Stimulated activated memory B cell treated with anti-CD40 and anti-IgM and Interleukin-4, amounts not matched to agents 10 μg/mL and 1 μg/mL and 100 μg/mL, for 72 hours (primary cell): Measurements from ENCODE around the gene LRTM2.
"Not testable (repeated sequence)": the region's sequence is repeated elsewhere in the genome, so short reads cannot be mapped to it uniquely, and the experiment has no call there.

Source experiments
- ATAC-seq: fragments of 150-1000 bp; cut with Tn5 transposase; 2 replicates; pipeline ENCODE4 v1.10.0; 2021
- H3K27ac Mint-ChIP-seq: one replicate; pipeline ENCODE4 v1.8.0; 2022; ENCODE audit warnings: mild to moderate bottlenecking, mixed read lengths
- H3K27me3 Mint-ChIP-seq: one replicate; pipeline ENCODE4 v1.8.0; 2022; ENCODE audit warnings: mixed read lengths
- H3K36me3 Mint-ChIP-seq: one replicate; pipeline ENCODE4 v1.8.0; 2022; ENCODE audit warnings: mixed read lengths
- H3K4me1 Mint-ChIP-seq: one replicate; pipeline ENCODE4 v1.8.0; 2022; ENCODE audit warnings: mixed read lengths
- H3K4me3 Mint-ChIP-seq: one replicate; pipeline ENCODE4 v1.8.0; 2022; ENCODE audit warnings: mild to moderate bottlenecking, moderate library complexity, mixed read lengths
- H3K9me3 Mint-ChIP-seq: one replicate; pipeline ENCODE4 v1.8.0; 2022; ENCODE audit warnings: mixed read lengths

Gene LRTM2

GRCh38 chr12:1815814-1816729 lies 4.3 kb upstream of the LRTM2 start:
- H3K4me1 Mint-ChIP-seq = peaks cover 9% of the 10 kb centered on the region
- no peak for ATAC-seq
- peaks cover 56% of the 10 kb centered on the region for H3K27me3 Mint-ChIP-seq
- H3K4me3 Mint-ChIP-seq = no peak overlapping the region
- no peaks in the 10 kb centered on the region for H3K36me3 Mint-ChIP-seq
- H3K27ac Mint-ChIP-seq = no peak overlapping the region
- H3K9me3 Mint-ChIP-seq = no peaks in the 10 kb centered on the region

DNA sequence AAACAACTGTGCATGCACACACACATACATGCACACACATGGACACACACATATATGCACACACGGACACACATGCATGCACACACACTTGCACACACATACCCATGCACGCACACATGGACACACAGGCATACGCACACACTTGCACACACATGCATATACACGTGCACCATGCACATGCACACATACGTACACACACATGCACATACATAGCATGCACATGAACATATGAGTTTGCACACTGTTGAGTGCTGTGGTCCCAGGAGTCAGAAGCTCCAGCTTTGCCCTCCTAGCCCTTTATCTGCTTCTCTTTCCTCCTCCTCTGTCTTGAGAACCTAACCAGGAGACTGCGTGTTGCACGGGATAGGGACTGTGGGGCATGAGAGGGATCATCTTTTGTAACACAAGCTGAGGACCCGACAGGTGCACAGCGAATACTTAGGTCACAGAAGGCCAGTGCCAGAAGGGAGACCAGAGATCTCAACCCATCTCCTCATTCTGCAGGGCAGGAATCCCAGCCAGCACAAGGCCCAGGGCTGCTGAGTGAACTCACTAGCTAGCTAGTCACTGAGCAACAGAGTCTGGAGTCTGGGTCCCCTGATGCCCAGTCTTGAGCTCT lies 3.5 kb upstream of the LRTM2 start:
- no peak for ATAC-seq
- Mint-ChIP-seq H3K4me3 (no peak overlapping the region), H3K27me3 (peaks cover 56% of the 10 kb centered on the region), H3K4me1 (peaks cover 11% of the 10 kb centered on the region), H3K36me3 (no peaks in the 10 kb centered on the region), H3K27ac (no peak overlapping the region), H3K9me3 (no peaks in the 10 kb centered on the region)

DNA sequence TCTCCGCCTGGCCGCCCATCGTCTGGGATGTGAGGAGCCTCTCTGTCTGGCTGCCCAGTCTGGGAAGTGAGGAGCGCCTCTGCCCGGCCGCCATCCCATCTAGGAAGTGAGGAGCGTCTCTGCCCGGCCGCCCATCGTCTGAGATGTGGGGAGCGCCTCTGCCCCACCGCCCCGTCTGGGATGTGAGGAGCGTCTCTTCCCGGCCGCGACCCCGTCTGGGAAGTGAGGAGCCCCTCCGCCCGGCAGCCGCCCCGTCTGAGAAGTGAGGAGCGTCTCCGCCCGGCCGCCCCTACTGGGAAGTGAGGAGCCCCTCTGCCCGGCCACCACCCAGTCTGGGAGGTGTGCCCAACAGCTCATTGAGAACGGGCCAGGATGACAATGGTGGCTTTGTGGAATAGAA lies 2.4 kb upstream of the LRTM2 start:
- not testable (repeated sequence) for H3K36me3 Mint-ChIP-seq, ATAC-seq, H3K9me3 Mint-ChIP-seq, H3K27ac Mint-ChIP-seq, H3K4me3 Mint-ChIP-seq
- H3K27me3 Mint-ChIP-seq = peaks cover 67% of the 10 kb centered on the region
- H3K4me1 Mint-ChIP-seq = peaks cover 11% of the 10 kb centered on the region

DNA sequence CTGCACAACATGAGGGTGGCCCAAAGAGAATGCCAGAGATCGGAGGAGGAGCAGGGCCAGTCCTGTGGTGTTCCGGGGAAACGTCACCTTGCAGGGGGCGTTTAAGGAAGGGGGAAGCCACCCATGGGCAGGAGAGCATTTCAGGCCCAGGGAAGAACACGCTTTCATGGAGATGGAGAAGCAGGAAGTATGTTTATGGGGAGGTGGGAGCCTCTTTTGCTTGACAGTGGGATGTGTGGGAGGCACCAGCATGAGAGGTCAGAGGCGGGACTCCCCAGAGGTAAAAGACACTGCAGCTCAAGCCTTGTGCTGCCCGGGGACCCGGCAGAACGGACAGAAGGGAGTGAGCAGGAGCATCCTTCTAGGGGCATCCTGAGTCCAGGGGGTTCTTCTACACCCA lies 1.3 kb upstream of the LRTM2 start:
- no peak for ATAC-seq
- H3K9me3 Mint-ChIP-seq = no peaks in the 10 kb centered on the region
- H3K4me1 Mint-ChIP-seq = peaks cover 11% of the 10 kb centered on the region
- H3K36me3 Mint-ChIP-seq = no peaks in the 10 kb centered on the region
- H3K4me3 Mint-ChIP-seq = no peak overlapping the region
- H3K27ac Mint-ChIP-seq = no peak overlapping the region
- peaks cover 73% of the 10 kb centered on the region for H3K27me3 Mint-ChIP-seq

GRCh38 chr12:1819571-1819970 lies 794 bp upstream of the LRTM2 start:
- Mint-ChIP-seq H3K36me3 (no peaks in the 10 kb centered on the region), H3K9me3 (no peaks in the 10 kb centered on the region), H3K27me3 (peaks cover 72% of the 10 kb centered on the region), H3K27ac (no peak overlapping the region), H3K4me3 (no peak overlapping the region), H3K4me1 (peaks cover 11% of the 10 kb centered on the region)
- no peak for ATAC-seq

GRCh38 chr12:1820896-1821291 lies 529 bp downstream of the LRTM2 start:
- Mint-ChIP-seq H3K4me1 (peaks cover 11% of the 10 kb centered on the region), H3K27ac (no peak overlapping the region), H3K9me3 (no peaks in the 10 kb centered on the region), H3K4me3 (no peak overlapping the region), H3K36me3 (no peaks in the 10 kb centered on the region), H3K27me3 (peaks cover 71% of the 10 kb centered on the region)
- no peak for ATAC-seq

GRCh38 chr12:1821805-1822204 lies 1.4 kb downstream of the LRTM2 start:
- Mint-ChIP-seq H3K4me1 (peaks cover 11% of the 10 kb centered on the region), H3K27ac (no peak overlapping the region), H3K27me3 (peaks cover 71% of the 10 kb centered on the region), H3K36me3 (no peaks in the 10 kb centered on the region), H3K4me3 (no peak overlapping the region), H3K9me3 (no peaks in the 10 kb centered on the region)
- ATAC-seq = no peak

- Mint-ChIP-seq H3K27me3 (peaks cover 80% of the 10 kb centered on the region), H3K4me3 (no peak overlapping the region), H3K4me1 (peaks cover 18% of the 10 kb centered on the region), H3K36me3 (no peaks in the 10 kb centered on the region), H3K9me3 (no peaks in the 10 kb centered on the region), H3K27ac (no peak overlapping the region)
- no peak for ATAC-seq
These were observed 2.3 kb downstream of the LRTM2 start for GRCh38 chr12:1822699-1823098.

GRCh38 chr12:1823237-1823636 lies 2.9 kb downstream of the LRTM2 start:
- Mint-ChIP-seq H3K27me3 (peaks cover 82% of the 10 kb centered on the region), H3K4me3 (no peak overlapping the region), H3K9me3 (no peaks in the 10 kb centered on the region), H3K36me3 (no peaks in the 10 kb centered on the region), H3K27ac (no peak overlapping the region), H3K4me1 (peaks cover 18% of the 10 kb centered on the region)
- ATAC-seq = no peak

GRCh38 chr12:1825382-1826102 lies 5.2 kb downstream of the LRTM2 start:
- Mint-ChIP-seq H3K27me3 (peaks cover 82% of the 10 kb centered on the region), H3K9me3 (no peaks in the 10 kb centered on the region), H3K4me3 (no peak overlapping the region), H3K36me3 (no peaks in the 10 kb centered on the region), H3K27ac (no peak overlapping the region), H3K4me1 (peaks cover 14% of the 10 kb centered on the region)
- ATAC-seq = no peak

DNA sequence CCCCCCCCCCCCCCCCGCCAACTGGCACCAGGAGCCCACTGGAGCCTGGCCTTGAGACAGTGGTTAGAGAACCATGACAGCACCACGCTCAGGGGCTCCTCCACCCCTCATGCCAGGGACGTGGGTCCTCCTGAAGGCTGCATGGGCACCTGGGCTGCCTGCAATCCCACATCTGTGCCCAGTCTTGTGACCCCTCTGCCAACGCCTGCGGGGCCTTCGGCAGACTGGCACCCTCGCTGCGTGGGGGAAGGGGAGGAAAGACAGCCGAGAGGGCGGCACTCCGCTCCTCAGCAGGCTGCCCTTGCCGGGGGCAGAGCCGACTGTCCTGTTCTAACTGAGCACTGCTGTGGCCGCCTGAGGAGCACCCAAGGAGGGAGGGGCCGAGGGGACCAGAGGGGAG lies 6.0 kb downstream of the LRTM2 start:
- H3K36me3 Mint-ChIP-seq = no peaks in the 10 kb centered on the region
- H3K27ac Mint-ChIP-seq = no peak overlapping the region
- peaks cover 82% of the 10 kb centered on the region for H3K27me3 Mint-ChIP-seq
- peaks cover 13% of the 10 kb centered on the region for H3K4me1 Mint-ChIP-seq
- no peak overlapping the region for H3K4me3 Mint-ChIP-seq
- no peaks in the 10 kb centered on the region for H3K9me3 Mint-ChIP-seq
- ATAC-seq = no peak

DNA sequence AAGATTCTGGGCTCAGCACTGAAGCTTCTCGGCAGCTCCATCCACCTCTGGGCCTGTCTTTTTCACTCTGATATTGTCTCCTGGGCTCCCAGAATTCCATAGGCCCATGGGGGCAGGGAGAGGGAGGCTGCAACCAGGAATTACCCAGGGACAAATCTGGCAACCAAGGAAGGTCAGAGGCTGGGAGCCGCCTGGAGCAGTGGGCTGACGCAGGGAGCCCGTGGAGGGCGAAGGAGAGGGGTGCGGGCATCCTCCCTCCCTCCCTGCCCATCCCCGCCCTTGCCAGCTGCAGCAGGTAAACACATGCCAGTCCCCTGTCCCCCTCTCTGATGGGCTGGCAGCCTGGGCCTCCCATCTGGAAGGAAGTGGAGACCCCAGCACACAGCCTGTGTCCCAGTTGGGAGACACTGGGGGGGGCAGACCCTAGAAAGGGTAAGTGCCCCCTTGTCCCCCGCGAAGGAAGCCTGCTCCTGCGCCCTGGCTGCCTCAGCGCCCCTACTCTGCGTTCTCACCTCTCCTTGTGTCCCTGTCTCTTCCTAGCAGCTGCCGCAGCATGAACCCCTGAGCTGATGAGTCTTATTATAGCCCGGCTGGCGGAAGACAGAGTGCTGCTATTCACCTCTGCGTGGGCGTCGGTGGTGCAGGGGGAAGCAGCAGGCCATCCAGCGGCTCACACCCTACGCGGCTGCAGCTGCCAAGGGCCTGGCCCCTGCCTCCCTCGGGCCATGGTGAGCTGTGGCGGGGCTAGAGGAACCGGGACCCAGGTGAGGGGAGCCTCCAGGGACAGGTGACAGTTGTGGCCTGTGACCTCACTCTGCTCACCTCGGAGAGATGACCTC lies 6.7 kb downstream of the LRTM2 start:
- Mint-ChIP-seq H3K27ac (no peak overlapping the region), H3K4me3 (no peak overlapping the region), H3K9me3 (no peaks in the 10 kb centered on the region), H3K27me3 (peaks cover 82% of the 10 kb centered on the region), H3K36me3 (no peaks in the 10 kb centered on the region), H3K4me1 (peaks cover 13% of the 10 kb centered on the region)
- ATAC-seq = no peak

GRCh38 chr12:1827826-1828805 lies 7.8 kb downstream of the LRTM2 start:
- ATAC-seq = no peak
- Mint-ChIP-seq H3K36me3 (no peaks in the 10 kb centered on the region), H3K9me3 (no peaks in the 10 kb centered on the region)

GRCh38 chr12:1828856-1829255 lies 8.5 kb downstream of the LRTM2 start:
- no peaks in the 10 kb centered on the region for H3K36me3 Mint-ChIP-seq
- peaks cover 82% of the 10 kb centered on the region for H3K27me3 Mint-ChIP-seq
- H3K27ac Mint-ChIP-seq = no peak overlapping the region
- no peak for ATAC-seq
- H3K4me1 Mint-ChIP-seq = peaks cover 13% of the 10 kb centered on the region
- no peak overlapping the region for H3K4me3 Mint-ChIP-seq
- H3K9me3 Mint-ChIP-seq = no peaks in the 10 kb centered on the region

More at GRCh38 chr12:1827826-1828805, 7.8 kb downstream of the LRTM2 start:
- Mint-ChIP-seq H3K27ac (no peak overlapping the region), H3K4me3 (no peak overlapping the region), H3K27me3 (peaks cover 79% of the 10 kb centered on the region), H3K4me1 (peaks cover 13% of the 10 kb centered on the region)
